HG03060 (cell line): ENCODE data around the gene DMBT1.

Source experiments
- ATAC-seq: cut with Tn5 transposase; IDR thresholded peaks from one replicate; pipeline ENCODE4 v1.9.1; 2021; ENCODE audit warnings: low read depth, moderate number of reproducible peaks; ENCODE audit not compliant: unreplicated experiment

DMBT1 gene

DNA sequence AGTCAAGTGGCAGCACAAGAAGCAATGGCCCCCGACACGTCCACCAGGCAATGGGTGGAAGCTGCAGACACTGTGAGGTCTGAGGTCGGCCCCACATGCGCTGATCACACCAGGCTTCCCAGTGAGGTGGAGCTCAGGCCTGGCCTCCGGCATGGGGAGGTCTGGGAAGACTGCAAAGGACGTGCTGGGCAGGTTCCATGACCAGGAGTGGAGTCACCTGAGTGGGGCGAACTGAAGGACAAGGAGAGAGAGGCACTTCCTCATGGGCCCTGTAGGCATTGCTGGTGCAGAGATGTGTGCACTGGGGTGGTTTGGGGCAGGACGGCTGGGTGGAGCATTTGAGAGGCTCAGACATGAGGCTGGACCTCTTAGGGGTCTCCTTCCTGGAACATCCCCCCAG, 103.9 kb downstream of the DMBT1 start:
- ATAC-seq: no peak

DNA sequence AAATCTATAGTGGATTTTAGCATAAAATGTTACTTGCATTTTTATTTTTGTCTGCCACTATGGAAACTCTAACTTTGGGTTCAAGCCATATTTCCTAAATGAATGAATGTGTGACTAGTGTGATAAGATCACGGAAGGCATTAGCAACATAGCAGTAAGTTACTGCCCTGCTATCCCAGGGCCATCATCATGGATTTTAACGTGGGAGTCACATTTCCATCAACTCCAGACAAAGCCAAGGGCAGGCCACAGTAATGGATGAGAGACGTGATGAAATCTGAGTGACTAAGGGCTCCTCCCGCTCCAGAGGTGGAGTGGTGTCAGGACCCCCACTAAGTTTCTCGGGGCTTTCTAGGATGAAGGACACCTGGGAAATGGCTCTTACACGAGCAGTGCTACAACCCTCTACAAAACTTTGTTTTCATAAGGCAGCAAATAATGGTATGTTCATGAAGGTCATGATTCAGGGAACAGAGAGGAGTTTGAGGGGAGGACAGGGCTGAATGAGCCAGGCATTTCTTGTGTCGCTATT, 104.8 kb downstream of the DMBT1 start:
- no peak for ATAC-seq

DNA sequence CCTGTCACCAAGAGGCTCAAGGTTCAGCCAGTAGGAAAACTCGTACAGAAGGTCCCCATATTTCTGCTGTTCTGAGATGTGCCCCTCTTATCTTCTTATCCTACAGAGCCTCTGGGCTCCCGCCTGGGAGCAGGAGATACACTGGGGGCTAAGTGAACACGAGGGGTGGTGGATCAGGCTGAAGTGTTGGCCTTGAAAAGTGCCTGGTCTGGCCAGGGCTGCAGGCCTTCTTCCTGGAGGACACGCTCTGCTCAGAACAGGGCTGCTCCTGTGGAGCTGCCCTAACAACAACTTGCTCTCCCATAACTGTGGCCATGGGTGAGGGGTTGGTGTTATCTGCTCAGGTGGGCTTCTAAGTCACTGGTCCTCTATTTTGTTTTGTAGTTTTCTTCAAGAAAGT, 105.4 kb downstream of the DMBT1 start:
- no peak for ATAC-seq

DNA sequence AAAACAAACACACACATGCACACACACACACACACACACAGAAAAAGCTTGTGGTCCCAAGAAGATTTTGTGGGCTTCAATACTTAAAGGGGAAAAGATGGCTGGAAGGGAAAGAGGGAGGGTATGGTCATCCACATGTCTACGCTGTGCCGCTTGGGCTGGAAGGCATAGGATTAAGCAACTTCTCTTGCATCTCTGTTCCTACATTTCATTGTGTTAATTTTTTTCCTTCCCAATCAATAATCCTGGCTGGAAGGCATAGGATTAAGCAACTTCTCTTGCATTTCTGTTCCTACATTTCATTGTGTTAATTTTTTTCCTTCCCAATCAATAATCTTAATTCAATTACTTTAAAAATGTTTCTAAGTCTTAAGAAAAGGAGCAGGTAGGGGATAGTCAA, 108.5 kb downstream of the DMBT1 start:
- no peak for ATAC-seq

DNA sequence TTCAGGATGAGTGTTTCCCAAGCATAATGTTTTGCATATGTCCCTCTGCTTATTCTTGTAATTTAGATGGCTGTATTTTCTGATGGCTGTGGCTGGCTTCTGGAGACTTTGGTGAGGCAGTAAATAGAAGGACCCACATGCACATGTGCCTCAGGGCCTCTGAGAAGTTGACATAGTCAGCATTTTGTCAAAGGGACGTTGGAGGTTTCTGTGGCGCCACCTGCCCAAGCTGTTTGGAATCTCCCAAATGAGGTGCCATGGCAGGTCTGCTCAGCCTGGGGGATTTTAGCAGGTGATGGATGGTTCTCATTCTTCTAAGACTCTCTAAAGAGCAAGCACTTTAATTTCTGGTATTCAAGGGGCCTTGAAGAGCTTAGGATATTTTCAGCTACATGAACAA, 109.3 kb downstream of the DMBT1 start:
- ATAC-seq: no peak

DNA sequence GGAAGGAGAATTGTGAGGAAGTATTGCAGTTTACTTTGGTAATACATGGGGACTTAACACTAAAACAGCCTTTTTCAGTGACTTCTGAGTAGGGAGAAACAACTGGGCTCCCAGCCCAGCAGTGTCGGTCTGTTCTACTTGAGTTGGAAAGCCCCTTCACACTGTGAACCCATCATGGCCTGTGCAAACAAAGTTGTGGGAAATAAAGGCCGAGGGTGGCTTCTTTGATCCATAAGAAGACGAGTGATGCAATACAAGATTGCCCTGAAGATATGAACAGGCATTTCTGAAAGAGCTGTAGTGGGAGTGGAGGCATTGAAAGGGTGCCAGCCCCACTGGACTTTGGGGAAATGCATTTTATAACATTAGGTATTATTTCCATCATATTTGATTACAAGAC, 110.8 kb downstream of the DMBT1 start:
- ATAC-seq: no peak

DNA sequence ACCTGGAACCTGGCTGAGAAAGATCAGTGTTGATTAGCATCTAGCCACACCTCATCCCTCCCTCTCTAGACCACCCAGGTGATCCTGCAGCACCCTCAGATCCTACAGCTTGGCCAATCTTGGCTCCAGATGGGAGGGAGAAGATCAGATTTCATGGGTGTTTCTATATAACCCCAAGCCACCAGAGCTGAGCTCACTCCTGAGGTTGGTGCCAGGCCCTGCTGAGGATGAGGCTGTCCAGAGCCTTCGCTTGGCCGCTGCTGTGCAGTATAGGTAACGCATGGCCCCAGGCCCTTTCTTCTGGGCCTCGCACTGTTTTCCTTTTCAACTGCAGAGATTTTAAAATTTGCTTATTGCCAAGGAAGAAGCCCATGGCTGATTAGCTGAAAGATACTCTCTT, 112.1 kb downstream of the DMBT1 start:
- no peak for ATAC-seq

DNA sequence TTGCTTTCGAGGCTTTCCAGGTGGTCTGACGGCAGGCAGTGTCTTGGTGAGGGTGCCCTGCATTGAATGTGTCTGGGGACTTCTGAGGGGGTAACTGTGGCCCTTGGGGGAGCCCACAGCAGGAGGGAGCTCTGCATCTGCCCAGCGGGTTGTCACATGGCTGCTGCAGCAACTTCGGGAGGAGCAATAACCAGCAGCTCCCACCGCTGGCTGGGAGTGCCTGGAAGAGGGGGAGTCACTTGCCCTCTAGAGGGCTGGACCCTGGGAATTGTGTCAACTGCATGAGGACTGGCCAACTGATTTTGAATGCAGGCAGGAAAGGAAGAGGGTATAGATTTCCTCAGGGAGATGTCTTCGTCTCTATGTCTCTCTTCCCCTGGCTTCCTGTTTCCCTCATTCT, 112.7 kb downstream of the DMBT1 start:
- no peak for ATAC-seq

DNA sequence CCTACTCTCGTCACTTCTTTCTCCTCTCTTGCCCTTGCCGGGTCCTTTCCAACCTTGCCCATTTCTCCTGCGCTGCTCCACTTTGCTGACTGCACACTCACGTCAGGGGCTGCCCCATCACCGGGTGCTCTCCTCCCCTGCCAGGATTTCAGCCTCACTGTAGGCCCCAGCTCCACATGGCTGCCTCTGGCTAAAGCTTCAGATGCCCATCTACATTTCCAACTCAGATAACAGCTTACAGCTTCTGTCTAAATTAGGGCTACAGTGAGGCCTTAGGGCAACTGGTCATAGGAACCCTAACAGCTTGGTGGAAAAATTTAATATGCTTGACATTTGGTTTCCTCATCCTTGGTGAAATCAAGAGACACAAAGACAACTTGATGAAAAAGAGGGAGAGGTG, 113.2 kb downstream of the DMBT1 start:
- ATAC-seq: no peak

DNA sequence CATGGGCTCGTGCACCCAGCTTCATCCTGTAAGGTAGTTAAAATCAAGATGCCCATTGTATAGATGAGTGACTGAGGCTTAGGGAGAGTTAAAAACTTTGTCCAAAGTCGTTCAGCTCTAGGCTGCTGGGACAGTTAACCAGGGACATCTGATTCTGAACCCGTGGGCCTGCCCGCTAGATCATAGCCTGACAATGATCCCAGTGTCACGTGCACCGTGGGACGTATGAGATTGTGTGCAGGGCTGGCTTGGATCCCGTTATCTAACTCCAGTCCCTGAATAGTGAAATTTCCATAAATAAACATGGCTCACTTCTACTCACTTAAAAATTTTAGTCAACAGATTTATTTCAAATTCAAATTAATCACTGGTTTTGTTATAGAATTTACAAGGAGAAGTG, 114.2 kb downstream of the DMBT1 start:
- no peak for ATAC-seq

DNA sequence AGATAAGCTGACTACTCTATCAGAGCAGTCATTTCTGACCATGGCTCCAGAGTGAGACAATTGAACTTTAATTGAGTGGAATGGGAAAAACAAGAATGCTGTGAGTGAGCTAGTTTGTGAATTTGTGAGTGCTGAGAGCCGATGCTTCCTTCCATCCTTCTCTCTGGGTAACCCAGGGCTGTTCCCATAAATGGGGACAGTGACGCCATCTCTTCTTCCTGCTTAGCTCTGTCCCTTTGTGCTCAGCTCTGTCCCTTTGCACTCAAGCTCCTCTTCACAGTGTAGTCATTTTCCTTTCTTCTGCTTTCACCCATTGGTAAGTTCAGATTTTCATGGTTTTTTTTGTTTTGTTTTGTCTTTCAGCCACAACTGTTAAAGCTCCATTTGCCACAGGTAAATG, 114.7 kb downstream of the DMBT1 start:
- ATAC-seq: no peak

DNA sequence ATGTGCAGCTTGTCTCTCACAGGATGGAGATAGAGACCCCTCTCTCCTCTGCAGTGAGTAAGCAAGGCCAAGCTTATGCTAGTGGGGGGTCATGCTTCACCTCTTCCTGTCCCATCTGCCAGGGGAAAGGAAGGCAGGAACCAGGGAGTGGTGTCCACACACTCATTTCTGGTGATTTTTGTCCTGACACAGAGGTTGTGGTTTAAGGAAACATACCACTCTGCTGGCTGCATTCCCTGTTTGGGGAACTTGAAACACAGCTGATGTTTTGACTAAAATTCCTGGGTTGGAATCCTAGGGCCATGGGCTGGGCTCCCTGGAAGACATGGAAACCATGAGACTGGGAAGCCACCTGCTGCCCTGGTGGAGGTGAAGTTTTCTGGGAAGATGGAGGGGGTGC, 117.7 kb downstream of the DMBT1 start:
- no peak for ATAC-seq

DNA sequence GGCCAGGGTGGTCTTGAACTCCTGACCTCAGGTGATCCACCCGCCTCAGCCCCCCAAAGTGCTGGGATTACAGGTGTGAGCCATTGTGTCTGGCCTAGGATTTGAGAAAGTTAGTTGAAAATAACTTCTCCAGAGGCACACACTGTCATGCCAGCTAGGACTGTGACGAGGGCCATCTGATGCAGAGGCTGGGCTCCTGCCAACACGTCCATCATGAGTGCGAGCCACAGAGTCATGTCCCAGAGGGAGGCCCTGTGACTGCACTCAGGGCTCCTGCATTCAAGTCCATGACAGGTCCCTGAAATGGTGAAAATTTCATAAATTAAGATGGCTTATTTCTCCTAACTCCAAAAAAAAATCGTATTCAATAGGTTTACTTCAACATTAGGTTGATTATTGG, 122.0 kb downstream of the DMBT1 start:
- no peak for ATAC-seq

DNA sequence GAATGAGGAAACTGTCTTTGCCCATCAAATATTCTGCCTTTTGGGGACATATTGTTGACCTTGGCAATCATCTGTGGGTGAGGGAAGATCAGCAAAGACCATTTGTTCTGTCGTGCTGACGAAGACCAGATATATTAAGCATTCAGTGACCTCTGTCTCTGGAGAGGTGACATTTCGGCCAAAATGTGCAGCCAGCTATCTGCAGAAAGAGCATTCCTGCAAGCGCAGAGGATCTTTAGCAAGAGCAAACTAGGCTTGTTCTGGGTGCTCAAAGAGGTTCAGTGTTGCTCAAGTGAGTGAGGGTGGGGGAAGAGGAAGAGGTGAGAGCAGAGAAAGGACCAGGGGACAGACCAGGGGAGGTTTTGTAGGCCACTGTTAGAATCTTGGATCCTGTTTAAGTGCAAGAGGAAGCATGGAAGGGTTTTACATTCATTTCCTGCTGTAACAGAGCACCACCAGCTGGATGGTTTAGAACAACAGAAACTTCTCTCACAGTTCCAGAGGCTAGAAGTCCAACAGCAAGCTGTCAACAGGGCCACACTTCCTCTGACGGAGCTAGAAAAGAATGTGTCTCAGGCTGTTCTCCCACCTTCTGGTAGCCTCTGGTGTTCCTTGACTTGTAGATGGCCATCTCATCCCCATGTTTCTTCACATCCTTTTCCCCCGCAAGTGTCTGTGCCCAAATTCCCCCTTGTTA, 127.9 kb downstream of the DMBT1 start:
- no peak for ATAC-seq

DNA sequence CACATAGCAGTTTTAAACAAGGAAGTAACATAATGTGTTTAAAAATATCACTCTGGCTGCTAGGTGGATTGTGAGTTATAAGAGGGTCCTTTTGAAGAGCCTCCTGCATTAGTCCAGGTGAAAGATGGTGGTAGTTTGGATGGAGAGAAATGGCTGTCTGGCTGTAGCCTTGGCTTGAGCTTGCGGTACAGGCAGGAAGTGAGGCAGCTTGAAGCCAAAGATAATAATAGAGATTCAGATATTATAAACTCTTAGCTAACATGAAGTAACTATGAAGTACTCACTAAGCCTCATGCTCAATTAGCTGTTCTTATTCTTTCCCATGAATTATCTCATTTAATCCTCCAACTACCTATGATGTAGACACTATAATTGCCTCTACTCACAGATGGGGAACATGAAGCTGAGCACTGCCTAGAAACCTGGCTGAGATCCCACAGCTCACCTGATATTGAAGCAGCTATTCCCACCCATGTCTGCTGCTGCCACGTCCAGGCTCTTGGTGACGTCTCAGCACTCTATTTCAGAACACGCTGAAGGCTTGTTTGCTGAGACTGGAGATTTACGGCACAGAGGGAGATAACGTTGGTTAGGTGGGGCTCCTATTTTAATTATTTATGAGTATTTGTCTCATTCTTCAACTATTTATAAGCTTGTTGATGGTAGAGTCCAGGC, 128.7 kb downstream of the DMBT1 start:
- no peak for ATAC-seq

DNA sequence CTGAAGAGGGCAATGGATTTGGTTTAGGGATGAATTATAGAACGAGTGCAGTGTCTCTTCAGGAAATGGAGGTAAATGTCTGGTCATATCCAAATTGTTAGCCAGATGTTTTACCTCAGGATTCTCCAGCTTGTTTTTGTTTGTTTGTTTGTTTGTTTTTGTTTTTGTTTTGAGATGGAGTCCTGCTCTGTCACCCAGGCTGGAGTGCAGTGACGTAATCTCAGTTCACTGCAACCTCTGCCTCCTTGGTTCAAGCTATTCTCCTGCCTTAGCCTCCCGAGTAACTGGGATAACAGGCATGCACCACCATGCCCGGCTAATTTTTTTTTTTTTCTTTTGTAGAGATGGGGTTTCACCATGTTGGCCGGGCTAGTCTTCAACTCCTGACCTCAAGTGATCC, 132.2 kb downstream of the DMBT1 start:
- ATAC-seq: no peak
